Measurements from ENCODE around the gene SCD5.

SCD5 gene

DNA sequence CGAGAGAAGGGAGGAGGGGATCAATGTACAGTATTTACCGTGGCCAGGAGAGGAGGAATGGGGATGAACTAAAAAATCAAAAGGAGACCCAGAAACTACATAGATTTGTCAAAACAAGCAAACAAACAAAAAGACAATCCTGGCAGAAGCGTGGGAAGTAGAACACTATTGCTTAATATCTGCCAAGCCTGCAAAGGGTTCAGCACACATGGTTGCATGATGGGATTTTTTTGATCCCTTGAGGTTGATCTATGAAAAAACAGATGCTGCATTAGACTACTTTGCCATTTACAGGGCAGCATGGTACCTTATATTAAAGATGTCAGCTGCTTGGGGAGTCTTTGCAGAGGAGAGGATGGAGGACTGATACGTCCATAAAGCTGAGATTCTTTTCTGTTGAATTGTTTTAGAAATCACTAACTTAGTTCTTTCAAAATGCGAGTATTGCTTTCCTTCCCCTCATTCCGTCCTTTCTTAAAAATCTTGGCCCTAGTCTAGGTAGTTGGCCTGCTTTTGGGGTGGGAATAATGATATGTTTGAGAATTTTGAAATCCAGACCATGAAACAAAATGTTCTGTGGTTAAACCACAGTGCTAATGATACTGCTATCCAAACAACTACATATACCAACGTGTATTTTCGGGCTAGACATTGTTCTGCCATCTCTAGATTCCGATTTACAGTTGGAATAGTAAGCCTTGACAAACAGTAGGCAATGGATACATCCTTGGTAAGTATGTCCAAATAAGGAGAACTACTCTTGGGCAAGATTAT, 197.2 kb downstream of the SCD5 start:
- no peak for TF ChIP-seq POLR2AphosphoS5 (IDR thresholded peaks at IDR 0.05; ENCODE audit: low read depth, low read length)
- TF ChIP-seq SIN3A (IDR thresholded peaks at IDR 0.05; ENCODE audit: borderline replicate concordance, insufficient read depth, low read length) = no peak
- TF ChIP-seq, protein P1, sequence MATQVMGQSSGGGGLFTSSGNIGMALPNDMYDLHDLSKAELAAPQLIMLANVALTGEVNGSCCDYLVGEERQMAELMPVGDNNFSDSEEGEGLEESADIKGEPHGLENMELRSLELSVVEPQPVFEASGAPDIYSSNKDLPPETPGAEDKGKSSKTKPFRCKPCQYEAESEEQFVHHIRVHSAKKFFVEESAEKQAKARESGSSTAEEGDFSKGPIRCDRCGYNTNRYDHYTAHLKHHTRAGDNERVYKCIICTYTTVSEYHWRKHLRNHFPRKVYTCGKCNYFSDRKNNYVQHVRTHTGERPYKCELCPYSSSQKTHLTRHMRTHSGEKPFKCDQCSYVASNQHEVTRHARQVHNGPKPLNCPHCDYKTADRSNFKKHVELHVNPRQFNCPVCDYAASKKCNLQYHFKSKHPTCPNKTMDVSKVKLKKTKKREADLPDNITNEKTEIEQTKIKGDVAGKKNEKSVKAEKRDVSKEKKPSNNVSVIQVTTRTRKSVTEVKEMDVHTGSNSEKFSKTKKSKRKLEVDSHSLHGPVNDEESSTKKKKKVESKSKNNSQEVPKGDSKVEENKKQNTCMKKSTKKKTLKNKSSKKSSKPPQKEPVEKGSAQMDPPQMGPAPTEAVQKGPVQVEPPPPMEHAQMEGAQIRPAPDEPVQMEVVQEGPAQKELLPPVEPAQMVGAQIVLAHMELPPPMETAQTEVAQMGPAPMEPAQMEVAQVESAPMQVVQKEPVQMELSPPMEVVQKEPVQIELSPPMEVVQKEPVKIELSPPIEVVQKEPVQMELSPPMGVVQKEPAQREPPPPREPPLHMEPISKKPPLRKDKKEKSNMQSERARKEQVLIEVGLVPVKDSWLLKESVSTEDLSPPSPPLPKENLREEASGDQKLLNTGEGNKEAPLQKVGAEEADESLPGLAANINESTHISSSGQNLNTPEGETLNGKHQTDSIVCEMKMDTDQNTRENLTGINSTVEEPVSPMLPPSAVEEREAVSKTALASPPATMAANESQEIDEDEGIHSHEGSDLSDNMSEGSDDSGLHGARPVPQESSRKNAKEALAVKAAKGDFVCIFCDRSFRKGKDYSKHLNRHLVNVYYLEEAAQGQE (IDR thresholded peaks at IDR 0.05; ENCODE audit: insufficient read depth in 1 of 2, low read depth in 2 of 2, low read length in 2 of 2) = no peak
- no peak for TF ChIP-seq FOXP2 (optimal IDR thresholded peaks at IDR 0.05; ENCODE audit: borderline replicate concordance, extremely low read depth, extremely low read length, insufficient read depth)
- no peak for TF ChIP-seq TAF1 (IDR thresholded peaks at IDR 0.05; ENCODE audit: borderline replicate concordance, insufficient read depth, low read length)

DNA sequence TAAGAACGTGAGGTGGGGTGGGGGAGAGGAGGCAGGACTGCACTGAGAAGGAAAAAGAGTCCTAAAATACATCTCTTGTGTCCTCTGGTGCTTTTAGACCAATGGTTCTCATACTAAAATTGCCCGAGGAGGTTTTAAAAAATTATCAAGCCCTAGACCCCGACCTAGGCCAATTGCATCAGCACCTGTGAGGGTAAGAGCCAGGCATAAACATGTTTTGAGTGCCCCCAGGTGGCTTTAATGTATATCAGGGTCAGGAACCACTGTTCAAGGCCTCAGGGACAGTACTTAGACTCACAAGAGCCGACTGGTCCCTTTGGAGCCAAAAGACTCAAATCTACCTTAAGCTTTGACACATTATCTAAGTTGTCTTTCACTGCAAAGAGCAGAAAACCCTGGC, 199.3 kb downstream of the SCD5 start:
- TF ChIP-seq SIN3A (IDR thresholded peaks at IDR 0.05; ENCODE audit: borderline replicate concordance, insufficient read depth, low read length) (no peak), POLR2AphosphoS5 (IDR thresholded peaks at IDR 0.05; ENCODE audit: low read depth, low read length) (no peak), TAF1 (IDR thresholded peaks at IDR 0.05; ENCODE audit: borderline replicate concordance, insufficient read depth, low read length) (no peak), FOXP2 (optimal IDR thresholded peaks at IDR 0.05; ENCODE audit: borderline replicate concordance, extremely low read depth, extremely low read length, insufficient read depth) (no peak)
- TF ChIP-seq, protein P1 (IDR thresholded peaks at IDR 0.05; ENCODE audit: insufficient read depth in 1 of 2, low read depth in 2 of 2, low read length in 2 of 2) = no peak

DNA sequence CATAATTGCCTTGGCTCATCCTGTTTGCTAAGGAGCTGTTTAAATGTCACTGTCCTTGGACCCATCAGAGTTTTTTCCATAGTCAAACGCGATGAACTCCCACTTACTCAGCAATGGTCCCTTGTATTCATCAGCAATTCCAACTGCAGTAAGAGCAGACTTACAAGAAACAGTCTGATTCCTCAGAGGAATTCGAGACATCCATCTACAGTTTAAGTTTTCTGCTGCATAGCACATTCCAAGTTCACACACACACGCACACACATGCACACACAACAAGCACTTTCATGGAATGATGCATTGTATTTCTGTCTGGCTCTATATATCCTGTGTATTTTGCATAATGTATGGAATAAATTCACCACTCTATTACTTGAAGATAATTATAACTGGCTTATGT, 204.1 kb downstream of the SCD5 start:
- TF ChIP-seq FOXP2 (optimal IDR thresholded peaks at IDR 0.05; ENCODE audit: borderline replicate concordance, extremely low read depth, extremely low read length, insufficient read depth) (no peak), TAF1 (IDR thresholded peaks at IDR 0.05; ENCODE audit: borderline replicate concordance, insufficient read depth, low read length) (no peak), POLR2AphosphoS5 (IDR thresholded peaks at IDR 0.05; ENCODE audit: low read depth, low read length) (no peak), SIN3A (IDR thresholded peaks at IDR 0.05; ENCODE audit: borderline replicate concordance, insufficient read depth, low read length) (no peak)
- TF ChIP-seq, protein P1 (IDR thresholded peaks at IDR 0.05; ENCODE audit: insufficient read depth in 1 of 2, low read depth in 2 of 2, low read length in 2 of 2) = no peak

DNA sequence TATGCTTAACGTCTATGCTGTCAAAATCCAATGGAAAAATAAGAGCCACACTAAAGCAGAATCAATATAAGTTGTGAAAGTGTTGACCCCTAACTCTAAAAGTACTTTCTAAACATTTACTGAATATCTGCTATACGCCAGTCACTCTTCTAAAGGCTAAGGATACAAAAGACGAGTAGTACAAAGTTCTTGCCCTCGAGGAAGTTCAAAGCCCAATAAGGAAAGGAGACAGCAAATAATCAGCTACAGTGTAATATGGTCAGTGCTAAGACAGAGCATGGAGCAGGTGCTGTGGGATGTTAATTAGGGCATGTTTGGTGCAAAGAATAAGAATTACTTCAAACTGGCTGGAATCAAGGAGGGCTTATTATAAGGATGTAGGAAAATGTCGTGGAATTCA, 205.2 kb downstream of the SCD5 start:
- TF ChIP-seq, protein P1 (IDR thresholded peaks at IDR 0.05; ENCODE audit: insufficient read depth in 1 of 2, low read depth in 2 of 2, low read length in 2 of 2) = no peak
- TF ChIP-seq FOXP2 (optimal IDR thresholded peaks at IDR 0.05; ENCODE audit: borderline replicate concordance, extremely low read depth, extremely low read length, insufficient read depth) (no peak), TAF1 (IDR thresholded peaks at IDR 0.05; ENCODE audit: borderline replicate concordance, insufficient read depth, low read length) (no peak), POLR2AphosphoS5 (IDR thresholded peaks at IDR 0.05; ENCODE audit: low read depth, low read length) (no peak), SIN3A (IDR thresholded peaks at IDR 0.05; ENCODE audit: borderline replicate concordance, insufficient read depth, low read length) (no peak)

All from PFSK-1 (cell line).